GM15510 (cell line): ENCODE measurements around the gene SLC9A9.

Experiments used
- POLR2A ChIP-seq: IDR thresholded peaks from 3 replicates; pipeline ENCODE4 v1.6.1; 2011; ENCODE audit warnings: borderline replicate concordance; ENCODE audit not compliant: insufficient read length; ENCODE audit errors: extremely low read depth

Gene SLC9A9

DNA sequence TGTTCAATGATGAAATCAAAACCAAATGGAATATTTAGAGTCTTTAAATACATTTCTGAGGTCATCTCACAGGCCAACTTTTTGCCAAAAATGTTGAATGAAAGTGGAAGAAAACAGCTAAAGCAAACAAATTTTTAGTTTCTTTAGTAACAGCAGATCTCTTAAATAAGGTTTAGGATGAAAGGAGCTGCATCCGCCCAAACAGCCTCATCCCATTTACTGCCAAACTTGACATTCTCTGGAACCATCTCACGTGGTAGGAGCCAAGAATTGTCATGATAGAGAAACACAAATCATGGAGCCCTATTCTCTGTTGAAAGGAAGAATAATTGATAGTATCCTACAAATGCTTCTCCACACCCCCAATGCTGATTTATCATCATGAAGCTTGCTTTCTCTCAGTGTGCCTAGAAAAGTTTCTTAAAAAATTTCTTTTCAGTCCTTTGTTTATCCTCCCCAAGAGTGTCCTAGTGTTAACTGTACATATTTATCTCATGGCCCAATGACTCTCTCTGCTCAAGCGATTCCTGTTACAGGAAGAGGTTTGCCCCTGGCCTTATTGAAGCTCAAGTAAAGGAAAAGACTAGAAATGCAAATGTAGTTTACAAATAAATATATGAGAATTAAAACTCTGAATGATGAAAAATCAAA, 23.4 kb downstream of the SLC9A9 start:
- no peak for TF ChIP-seq POLR2A

DNA sequence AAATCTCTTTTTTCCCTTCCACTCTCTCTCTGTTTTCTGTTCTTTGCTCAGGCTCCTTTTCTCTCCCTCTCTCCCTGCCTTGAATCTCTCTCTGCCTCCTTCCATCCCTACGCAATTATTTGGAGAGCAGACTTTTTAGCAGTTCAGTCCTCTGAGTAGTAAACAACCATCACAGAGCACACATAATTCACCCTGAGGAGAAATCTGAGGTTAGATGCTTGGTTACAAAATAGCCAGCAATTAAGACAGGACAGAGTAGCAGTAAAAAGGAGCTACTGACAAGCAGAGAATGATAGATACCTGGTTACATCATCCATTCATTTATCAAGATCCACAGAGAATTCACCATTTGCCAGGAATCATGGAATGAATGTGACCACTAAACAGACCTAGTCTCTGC, 25.5 kb downstream of the SLC9A9 start:
- TF ChIP-seq POLR2A = no peak

DNA sequence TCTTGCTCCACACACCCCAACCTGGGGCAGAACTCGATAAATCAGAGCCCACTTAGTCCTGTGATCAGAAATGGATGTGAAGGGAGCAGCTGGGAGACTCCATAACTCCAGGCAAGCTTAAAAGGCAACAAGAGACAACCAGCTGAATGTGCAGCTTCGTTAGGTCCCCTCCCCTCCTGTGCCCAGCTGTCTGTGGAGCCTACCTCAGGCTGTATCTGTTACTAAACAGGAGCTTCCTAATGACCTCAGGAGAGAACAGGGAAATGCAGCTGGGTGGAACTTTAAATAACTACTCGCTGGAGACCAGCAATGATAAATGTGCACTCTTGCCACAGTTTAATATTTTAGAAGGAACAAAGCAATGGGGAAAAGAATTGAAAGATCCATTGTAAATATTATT, 25.9 kb downstream of the SLC9A9 start:
- TF ChIP-seq POLR2A = no peak

DNA sequence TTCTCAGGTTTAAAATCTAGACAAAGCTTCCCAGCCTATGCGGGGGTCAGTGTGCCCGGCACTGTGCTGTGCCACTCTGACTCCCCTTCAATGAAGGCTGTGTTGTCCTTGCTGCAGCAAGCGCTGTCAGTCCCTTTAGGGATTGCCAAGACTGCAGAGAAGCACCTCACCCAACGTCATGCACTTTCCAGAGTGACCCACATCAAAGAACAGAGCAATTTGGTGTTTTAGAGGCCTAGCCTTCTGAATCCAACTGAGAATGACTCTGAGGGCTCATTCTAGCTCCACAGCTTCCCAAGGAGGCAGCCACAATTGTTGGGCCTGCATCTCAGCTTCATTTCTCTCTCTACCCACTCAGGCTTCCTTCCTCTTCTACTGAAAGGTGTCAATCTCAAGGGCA, 26.4 kb downstream of the SLC9A9 start:
- TF ChIP-seq POLR2A = no peak

DNA sequence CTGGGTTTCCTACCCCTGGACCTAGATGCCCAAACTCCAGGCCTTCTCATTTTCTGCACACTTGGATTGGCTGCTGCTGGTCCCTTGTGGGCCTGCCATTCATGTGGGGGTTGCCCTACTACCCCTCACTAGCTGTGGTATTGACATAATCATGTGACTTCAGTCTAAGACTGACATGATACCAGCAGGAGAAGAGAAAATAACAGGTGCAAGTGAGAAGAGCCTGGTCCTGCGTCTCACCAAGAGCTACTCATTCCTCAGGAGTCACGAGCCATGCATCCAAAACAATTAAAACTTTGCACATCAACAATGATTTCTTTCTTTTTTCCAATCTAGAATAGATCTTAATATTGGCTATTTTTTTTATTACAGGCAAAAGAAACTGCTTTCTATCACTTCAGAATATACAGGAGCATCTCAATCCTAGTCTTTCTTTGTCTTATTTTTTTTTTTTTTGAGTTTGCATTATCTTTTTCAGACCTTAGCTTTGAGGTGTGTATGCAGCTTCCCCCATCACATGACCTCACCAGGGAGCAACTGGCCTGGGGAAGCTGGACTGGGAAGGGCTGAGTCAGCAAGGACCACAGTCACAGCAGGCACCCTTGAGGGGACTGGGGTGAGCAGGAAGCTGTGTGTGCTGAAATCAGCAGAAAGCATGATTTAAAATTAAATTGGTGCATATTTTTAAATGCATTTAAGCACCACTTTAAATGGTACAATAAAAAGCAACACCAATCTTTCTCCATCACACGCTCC, 27.6 kb downstream of the SLC9A9 start:
- TF ChIP-seq POLR2A = no peak

DNA sequence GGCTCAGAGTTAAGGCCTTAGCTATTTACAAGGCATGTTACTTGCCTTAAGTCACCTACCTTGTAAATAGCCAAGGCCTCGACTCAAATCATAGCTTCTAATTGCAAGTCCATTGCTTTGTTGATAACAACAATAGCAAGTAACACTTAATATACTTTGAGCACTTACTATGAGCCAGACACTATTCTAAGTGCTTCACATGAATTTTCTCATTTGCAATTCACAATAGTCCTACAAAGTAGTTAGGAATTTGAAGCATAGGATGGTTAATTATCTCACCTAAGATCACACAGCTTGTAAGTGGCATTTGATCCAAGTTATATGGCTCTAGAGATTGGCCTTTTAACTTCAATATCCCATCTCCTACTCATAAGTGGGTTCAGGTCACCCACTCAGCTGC, 28.4 kb downstream of the SLC9A9 start:
- TF ChIP-seq POLR2A = no peak

DNA sequence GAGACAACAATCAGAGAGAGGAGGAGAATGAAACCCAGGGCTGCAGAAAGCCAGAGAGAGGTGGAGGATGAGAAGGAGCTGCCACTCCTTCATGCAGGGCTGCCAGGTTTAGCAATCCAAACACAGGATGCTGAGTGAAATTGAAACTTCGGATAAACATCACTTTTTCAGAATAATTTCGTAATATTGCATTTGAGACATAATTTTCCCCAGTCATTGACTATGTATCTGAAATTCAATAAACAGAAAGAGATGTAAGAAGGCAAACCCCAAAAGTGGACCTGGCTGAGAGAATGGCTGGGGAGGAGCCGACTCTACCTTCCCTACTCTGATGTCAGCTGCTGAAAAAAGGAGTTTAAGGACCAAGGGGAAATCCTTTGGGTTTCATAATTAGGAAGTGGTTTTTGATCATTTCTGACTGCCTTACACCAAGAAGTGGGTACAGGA, 33.8 kb downstream of the SLC9A9 start:
- no peak for TF ChIP-seq POLR2A

DNA sequence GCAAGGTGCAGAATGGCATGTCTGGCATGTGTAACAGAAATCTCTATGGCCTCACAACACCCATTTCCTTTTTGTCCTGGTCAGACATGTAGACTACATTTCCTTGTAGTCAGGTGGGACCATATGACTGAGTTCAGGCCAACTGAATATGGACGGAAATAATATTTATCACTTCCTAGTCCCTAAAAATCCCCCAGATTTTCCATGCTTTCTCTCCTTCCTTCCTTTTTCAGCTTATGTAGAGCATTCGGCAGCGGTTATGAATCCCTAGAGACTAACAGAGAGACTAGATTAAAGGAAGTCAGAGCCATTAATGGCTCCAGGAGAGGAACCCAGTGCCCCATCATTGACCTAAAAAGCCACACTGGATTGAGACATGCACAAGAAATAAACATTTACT, 35.8 kb downstream of the SLC9A9 start:
- no peak for TF ChIP-seq POLR2A

DNA sequence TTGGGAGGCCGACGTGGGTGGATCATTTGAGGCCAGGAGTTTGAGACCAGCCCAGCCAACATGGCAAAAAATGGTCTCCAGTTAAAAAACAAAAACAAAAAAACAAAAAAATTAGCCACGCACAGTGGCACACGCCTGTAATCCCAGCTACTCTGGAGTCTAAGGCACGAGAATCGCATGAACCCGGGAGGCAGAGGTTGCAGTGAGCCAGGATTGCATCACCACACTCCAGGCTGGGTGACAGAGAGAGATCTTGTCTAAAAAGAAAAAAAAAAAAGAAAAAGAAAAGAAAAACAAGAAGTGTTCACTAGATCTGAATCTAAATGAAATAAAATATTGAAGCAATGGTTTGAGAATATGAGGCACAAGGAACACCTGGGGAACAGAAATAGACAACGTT, 36.7 kb downstream of the SLC9A9 start:
- no peak for TF ChIP-seq POLR2A

DNA sequence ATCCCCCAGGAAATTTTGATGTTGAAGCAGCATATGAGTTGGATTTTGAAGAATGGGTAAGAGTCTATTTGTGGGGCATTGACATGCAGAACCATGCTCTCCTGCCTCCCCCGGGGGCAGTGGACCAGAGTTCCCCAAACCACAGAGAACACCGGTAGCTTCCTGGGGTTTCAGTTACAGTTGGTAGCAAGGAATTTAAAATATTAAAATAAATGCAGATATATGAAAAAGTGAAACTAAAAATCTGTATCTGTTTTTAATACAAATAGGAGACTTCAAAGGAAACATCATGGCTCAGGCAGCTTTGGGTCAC, 37.4 kb downstream of the SLC9A9 start:
- TF ChIP-seq POLR2A = no peak

DNA sequence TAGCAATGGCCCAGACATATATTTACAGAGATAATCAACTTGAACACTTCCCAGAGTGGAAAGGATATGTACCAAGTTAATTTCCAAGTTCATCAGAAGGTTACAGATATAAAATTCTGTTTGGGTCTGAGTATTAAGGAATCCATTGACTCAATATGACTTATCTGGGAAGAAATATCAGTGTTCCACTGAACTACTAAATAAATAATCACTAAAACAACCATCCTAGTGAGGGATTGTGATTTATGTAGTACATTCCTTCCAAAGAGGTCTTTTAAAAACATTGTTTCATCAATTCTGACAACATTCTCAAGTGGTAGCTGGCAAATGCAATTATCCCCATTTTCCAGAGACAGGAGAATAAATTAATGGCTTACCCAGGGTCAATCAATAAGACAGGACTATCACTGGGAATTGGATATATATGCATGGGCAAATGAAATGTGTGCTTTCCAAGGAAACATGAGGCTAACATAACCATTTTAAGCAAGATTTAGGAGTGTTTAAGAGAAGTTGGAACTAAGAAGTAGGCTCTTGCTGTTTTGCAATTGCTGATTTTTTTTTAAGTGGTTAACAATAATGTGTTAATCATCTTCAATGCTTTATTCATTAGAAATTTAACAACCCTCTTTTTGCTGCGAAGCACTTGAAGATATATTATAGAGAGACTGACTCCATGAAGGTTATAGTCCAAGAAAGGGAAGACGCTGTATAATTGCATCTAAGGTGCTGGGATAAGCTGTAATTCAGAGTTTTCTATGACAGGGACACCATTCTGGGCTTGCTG, 37.9 kb downstream of the SLC9A9 start:
- no peak for TF ChIP-seq POLR2A

DNA sequence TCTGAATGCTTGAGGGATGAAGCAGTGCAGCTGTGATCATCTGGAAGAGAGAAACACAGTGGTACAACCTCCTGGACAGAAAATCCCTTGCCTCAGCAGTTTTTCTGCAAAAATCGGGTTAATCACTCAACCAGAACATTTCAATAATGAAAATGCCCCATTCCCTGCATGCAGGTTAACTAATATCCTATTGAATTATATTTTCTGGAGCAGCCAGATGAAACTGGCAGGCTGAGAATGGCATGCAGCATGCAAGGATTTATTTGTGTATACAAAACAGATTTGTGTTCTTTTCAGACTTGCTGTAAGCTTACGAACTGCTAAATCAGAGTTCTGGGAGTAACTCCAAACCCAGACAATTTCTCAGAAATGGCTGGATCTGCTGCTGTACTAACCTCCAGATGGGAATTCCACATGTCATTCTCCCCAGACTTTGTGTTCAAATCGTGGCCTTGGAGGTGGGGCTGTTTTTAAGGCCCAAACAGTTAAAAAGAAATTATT, 39.1 kb downstream of the SLC9A9 start:
- no peak for TF ChIP-seq POLR2A

DNA sequence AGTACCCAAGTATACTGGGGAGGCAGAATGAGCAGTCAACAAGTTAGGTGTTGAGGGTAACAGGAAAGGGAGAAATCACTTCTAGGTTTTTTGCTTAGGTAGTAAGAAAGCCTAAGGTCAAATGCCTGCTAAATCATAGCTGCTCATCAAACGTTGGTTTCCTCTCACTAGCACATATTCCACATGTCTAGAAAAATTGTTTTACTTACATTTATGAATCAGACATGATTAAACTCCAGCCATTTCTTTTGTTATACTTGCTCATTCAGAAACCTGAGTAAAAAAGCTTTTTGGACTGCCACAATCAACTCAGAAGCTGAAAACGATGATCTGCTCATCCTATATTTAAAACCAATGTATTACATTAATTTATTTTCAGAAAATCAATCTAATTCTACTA, 40.2 kb downstream of the SLC9A9 start:
- TF ChIP-seq POLR2A = no peak

DNA sequence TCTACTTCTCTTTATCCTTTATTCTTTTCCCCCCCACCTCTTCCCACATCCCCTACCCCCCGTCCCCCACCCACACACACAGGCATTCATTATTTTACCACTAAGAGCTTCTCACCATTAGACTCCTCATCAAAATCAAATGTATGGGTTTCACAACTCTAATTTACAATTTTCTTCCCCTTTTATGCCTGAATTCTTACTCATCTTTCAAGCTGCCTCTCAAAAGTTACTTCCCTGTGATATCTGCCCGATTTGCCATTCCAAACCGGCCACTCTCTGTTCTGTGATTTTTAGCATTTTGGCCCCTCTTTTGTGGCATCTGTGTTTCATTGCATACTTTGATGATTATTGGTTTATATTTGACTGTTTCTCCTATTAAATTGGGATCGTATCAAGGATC, 42.2 kb downstream of the SLC9A9 start:
- no peak for TF ChIP-seq POLR2A

DNA sequence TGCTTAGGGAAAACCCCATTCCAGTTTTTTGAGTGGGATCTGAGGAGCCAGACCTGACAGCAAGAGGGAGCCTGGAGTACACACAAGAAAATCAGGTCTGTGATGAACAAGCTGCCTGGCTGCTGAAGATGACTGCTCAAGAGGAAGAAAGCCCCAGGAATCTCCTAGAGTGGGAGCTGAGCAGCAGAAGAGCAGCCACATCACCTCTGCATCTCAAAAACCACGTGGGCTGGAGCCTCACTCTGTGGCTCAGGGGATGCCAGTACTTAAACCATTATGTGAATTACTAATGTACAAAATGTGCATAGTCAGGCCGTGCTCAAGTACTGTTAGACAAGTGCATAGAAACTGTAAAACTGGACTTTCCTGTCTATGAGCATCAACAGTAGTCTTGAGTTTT, 52.4 kb downstream of the SLC9A9 start:
- no peak for TF ChIP-seq POLR2A
